AG10803 (cell line): ENCODE data around the gene ADORA2B.
"Not testable (repeated sequence)": the region's sequence is repeated elsewhere in the genome, so short reads cannot be mapped to it uniquely, and the experiment has no call there.

ENCODE experiments used
- DNase-seq: peaks from one replicate; pipeline ENCODE4 v3.0.0; 2010; ENCODE audit warnings: low read depth
- H3K4me3 ChIP-seq: 2 replicates; pipeline ENCODE4 v1.5.1; 2011; ENCODE audit warnings: mild to moderate bottlenecking, low read length, control low read depth
- TF ChIP-seq, protein P1 (sequence below): conservative IDR thresholded peaks from 2 replicates; pipeline ENCODE4 v1.5.1; 2011; ENCODE audit warnings: mild to moderate bottlenecking, low read length, control low read depth, inconsistent platforms

The ADORA2B gene

DNA sequence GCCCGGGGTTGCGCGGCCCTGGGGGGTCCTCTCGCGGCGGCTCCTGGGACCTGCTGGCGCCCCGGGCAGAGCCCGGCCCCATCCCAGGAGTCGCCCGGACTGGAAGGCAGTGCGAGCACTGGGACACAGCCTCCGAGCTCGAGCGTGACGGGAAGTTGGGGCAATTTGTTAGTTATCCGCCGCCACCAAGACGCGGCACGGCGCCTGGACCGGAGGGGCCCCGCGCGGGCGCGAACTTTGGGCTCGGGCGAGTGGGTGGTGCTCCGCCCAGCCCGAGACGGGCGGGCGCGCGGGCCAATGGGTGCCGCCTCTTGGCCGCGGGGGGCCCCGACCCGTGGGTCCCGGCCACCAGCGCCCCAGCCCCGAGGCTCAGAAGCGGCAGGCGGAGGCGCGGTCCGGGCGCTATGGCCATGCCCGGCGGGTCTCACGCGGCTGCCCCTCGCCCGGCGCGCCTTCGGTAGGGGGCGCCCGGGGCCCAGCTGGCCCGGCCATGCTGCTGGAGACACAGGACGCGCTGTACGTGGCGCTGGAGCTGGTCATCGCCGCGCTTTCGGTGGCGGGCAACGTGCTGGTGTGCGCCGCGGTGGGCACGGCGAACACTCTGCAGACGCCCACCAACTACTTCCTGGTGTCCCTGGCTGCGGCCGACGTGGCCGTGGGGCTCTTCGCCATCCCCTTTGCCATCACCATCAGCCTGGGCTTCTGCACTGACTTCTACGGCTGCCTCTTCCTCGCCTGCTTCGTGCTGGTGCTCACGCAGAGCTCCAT, at the start of gene ADORA2B:
ADORA2B (plus strand) TSS at position 372 of the 768 bp plus-strand sequence; CDS start at position 491, 119 bp downstream.
- H3K4me3 ChIP-seq, result peak within 1 kb of the TSS; percentile 68
- DNase-seq, result peak; percentile 55
- TF ChIP-seq, protein P1, sequence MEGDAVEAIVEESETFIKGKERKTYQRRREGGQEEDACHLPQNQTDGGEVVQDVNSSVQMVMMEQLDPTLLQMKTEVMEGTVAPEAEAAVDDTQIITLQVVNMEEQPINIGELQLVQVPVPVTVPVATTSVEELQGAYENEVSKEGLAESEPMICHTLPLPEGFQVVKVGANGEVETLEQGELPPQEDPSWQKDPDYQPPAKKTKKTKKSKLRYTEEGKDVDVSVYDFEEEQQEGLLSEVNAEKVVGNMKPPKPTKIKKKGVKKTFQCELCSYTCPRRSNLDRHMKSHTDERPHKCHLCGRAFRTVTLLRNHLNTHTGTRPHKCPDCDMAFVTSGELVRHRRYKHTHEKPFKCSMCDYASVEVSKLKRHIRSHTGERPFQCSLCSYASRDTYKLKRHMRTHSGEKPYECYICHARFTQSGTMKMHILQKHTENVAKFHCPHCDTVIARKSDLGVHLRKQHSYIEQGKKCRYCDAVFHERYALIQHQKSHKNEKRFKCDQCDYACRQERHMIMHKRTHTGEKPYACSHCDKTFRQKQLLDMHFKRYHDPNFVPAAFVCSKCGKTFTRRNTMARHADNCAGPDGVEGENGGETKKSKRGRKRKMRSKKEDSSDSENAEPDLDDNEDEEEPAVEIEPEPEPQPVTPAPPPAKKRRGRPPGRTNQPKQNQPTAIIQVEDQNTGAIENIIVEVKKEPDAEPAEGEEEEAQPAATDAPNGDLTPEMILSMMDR, result peak; percentile 30

DNA sequence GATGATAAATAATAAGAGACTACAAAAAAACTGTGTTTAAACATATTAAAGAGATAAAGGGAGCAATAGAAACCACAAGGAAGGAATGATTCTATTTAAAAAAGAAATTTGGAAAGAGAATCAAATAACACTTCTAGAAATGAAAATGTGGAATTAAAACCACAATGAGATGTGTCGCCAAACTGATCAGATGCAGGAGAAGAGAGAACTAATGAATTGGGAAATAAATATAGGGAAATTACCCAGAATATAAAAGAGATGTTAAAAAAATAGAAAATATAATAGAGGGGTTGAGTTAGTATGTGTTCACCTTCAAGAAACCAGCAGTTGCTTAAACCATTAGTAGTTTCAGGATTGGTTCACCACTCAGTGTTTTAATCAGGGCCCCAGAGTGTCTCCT, 48.7 kb upstream of the ADORA2B start:
- TF ChIP-seq, protein P1, result no peak
- no peak for DNase-seq
- no peak overlapping the region for H3K4me3 ChIP-seq

DNA sequence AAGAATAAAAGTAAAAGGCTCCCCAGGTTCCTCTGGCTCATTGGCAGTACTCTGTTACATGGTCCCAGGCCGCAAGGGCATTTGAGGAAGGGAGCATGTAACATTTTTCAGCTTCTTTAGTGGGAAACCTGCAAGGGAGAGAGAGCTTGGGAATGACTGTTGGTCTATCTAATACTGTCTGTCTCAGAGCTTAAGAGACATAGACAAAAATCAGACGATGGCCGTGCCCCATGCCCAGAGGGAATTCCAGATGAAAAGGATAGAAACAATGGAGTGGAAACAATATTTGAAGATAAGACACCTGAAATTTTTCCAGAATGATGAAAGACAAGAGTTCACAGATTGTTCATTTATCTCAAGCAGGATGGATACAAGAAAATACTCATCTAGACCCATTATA, 48.1 kb upstream of the ADORA2B start:
- TF ChIP-seq, protein P1, result no peak
- no peak overlapping the region for H3K4me3 ChIP-seq
- DNase-seq, result no peak

DNA sequence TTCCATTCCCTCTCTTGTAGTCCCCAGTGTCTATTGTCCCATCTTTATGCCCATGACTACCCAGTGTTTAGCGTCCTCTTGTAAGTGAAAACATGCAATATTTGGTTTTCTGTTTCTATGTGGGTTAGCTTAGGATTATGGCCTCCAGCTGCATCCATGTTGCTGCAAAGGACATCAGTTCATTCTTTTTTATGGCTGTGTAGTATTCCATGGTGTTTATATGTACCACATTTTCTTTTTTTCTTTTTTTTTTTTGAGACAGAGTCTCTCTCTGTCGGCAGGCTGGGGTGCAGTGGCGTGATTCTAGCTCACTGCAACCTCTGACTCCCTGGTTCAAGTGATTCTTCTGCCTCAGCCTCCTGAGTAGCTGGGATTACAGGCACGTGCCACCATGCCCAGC, 45.3 kb upstream of the ADORA2B start:
- DNase-seq, H3K4me3 ChIP-seq: not testable (repeated sequence)

DNA sequence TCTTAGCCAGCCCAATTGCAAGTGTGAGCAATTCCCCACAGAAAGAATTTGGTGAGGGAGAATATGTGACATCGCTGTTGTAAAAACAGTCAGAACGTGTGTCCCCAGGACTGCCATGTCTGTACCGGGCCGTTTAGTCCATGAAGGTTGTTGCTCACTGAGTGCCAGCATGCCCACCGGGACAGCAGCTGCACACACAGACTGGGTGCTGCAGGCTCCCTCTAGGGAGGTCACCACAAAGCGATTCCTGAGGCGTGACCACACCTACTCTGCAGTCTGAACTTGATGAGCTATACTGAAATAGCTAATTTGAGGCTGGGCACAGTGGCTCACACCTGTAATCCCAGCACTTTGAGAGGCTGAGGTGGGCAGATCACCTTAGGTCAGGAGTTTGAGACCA, 44.1 kb upstream of the ADORA2B start:
- DNase-seq, result no peak
- TF ChIP-seq, protein P1, result no peak
- no peak overlapping the region for H3K4me3 ChIP-seq

DNA sequence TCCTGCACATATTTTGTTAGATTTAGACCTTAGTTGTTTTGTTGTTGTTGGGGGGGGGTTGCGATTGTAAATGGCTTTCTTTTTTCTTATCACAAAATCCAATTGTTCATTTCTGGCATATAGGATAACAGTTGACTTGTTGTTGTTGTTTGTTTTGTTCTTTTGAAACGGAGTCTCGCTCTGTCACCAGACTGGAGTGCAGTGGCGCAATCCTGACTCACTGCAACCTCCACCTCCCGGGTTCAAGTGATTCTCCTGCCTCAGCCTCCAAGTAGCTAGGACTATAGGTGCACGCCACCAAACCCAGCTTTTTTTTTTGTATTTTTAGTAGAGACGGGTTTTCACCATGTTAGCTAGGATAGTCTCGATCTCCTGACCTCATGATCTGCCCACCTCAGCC, 39.7 kb upstream of the ADORA2B start:
- H3K4me3 ChIP-seq, DNase-seq: not testable (repeated sequence)

DNA sequence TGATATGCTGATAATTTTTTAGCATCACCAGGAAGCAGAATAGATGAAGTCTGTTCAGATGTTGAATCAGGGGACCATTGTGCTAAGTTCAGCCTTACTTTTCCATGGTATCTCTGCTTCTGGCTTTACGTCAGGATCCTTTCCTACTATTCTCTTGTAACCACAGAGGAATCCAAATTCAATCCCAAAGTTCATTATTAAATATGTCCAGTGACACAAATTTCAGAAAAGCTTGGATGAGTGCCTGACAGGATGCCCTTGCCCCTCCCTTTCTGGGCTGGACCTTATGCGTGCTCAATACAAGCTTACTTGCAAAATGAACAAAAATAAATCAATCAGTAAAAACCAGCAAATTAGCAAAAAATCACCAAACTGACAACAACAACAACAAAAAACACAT, 37.6 kb upstream of the ADORA2B start:
- TF ChIP-seq, protein P1, result no peak
- DNase-seq, result no peak
- H3K4me3 ChIP-seq, result no peak overlapping the region

DNA sequence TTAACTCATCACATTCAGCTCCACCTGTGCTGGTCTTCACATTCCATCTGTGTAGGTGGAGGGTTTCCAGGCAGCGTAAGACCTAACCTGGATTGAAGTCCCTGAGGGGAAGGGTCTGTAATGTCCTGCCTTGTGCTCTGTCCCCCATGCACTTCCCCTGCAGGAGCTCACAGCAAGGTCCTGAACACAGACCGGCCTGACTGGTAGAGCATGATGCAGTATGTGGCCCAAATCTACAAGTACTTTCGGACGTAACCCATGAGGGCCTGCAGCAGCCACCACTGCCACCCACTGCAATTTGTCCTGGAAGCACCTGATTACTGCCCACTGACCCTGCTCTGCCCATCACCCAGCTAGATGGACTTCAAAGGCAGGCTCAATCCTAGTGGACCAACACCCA, 36.6 kb upstream of the ADORA2B start:
- no peak overlapping the region for H3K4me3 ChIP-seq
- no peak for DNase-seq
- TF ChIP-seq, protein P1, result no peak
